SU-DHL-6 (cell line): ENCODE data around the gene RCAN2.

Source experiments
- EZH2phosphoT487 ChIP-seq: fragments of 200-600 bp; sonication (generic), shearing (Covaris generic); conservative IDR thresholded peaks from 2 replicates; pipeline ENCODE4 v1.6.1; 2018; ENCODE audit warnings: mild to moderate bottlenecking, antibody characterized with exemption, low read length, moderate library complexity, mixed read lengths
- TF ChIP-seq, protein P1 (sequence below): fragments of 200-600 bp; sonication (generic); IDR thresholded peaks from one replicate; pipeline ENCODE4 v1.5.1; 2017; ENCODE audit warnings: antibody characterized with exemption, mild to moderate bottlenecking, low read length, moderate library complexity; ENCODE audit not compliant: insufficient read depth, poor library complexity, severe bottlenecking

DNA sequence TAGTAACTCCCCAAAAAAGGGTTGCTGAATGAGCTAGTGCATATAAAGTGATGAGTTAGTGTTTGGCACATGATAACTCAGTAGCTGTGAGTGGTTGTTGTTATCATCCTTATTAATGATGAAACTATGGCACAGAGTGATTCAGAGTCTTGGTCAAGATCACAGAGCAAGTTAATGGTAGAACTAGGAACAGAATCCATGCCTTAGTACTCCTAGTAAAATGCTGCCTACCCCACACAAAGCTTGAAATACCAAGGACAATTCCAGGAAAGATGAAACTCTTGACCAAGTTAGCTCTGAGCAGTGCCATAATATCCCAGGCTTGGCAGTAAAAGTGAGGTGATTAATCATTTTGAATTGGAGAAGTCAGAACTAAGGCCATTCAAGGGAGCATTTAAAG, 211.4 kb downstream of the RCAN2 start:
- TF ChIP-seq, protein P1, sequence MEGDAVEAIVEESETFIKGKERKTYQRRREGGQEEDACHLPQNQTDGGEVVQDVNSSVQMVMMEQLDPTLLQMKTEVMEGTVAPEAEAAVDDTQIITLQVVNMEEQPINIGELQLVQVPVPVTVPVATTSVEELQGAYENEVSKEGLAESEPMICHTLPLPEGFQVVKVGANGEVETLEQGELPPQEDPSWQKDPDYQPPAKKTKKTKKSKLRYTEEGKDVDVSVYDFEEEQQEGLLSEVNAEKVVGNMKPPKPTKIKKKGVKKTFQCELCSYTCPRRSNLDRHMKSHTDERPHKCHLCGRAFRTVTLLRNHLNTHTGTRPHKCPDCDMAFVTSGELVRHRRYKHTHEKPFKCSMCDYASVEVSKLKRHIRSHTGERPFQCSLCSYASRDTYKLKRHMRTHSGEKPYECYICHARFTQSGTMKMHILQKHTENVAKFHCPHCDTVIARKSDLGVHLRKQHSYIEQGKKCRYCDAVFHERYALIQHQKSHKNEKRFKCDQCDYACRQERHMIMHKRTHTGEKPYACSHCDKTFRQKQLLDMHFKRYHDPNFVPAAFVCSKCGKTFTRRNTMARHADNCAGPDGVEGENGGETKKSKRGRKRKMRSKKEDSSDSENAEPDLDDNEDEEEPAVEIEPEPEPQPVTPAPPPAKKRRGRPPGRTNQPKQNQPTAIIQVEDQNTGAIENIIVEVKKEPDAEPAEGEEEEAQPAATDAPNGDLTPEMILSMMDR = no peak
- TF ChIP-seq EZH2phosphoT487 = no peak
